Neural progenitor cell (in vitro differentiated cells): ENCODE data around the gene EMC8. TPM values are rescaled to one million over a fixed set of nuclear protein-coding genes. Genes with fewer than 3 reads are reported as not detected.
"Not testable (repeated sequence)": the region's sequence is repeated elsewhere in the genome, so short reads cannot be mapped to it uniquely, and the experiment has no call there.

Experiments
- DNase-seq: peaks from one replicate; pipeline ENCODE4 v3.0.0-alpha.2; 2016; ENCODE audit warnings: low spot score
- H2AFZ ChIP-seq: fragments of 200-600 bp; sonication (generic); replicated peaks from 2 replicates; pipeline ENCODE4 v1.6.1; 2016; ENCODE audit warnings: antibody characterized with exemption
- H3F3A ChIP-seq: fragments of 200-600 bp; sonication (generic); 2 replicates; pipeline ENCODE4 v1.6.1; 2016; ENCODE audit warnings: antibody characterized with exemption, low read depth
- H3K27ac ChIP-seq: fragments of 200-600 bp; sonication (generic); 2 replicates; pipeline ENCODE4 v1.5.1; 2016; ENCODE audit warnings: mild to moderate bottlenecking
- H3K27me3 ChIP-seq: fragments of 200-600 bp; sonication (generic); 2 replicates; pipeline ENCODE4 v1.6.1; 2016; ENCODE audit warnings: mild to moderate bottlenecking, moderate library complexity
- H3K36me3 ChIP-seq: fragments of 200-600 bp; sonication (generic); 2 replicates; pipeline ENCODE4 v1.5.1; 2016
- H3K4me1 ChIP-seq: fragments of 200-600 bp; sonication (generic); 2 replicates; pipeline ENCODE4 v1.6.1; 2016; ENCODE audit warnings: mixed run types
- H3K4me2 ChIP-seq: fragments of 200-600 bp; sonication (generic); 2 replicates; pipeline ENCODE4 v1.6.1; 2016
- H3K4me3 ChIP-seq: fragments of 200-600 bp; sonication (generic); 2 replicates; pipeline ENCODE4 v1.5.1; 2016
- H3K79me2 ChIP-seq: fragments of 200-600 bp; sonication (generic); 2 replicates; pipeline ENCODE4 v1.6.1; 2016; ENCODE audit warnings: low read depth
- H3K9ac ChIP-seq: fragments of 200-600 bp; sonication (generic); 2 replicates; pipeline ENCODE4 v1.6.1; 2016
- H3K9me3 ChIP-seq: fragments of 200-600 bp; sonication (generic); 2 replicates; pipeline ENCODE4 v1.5.1; 2016; ENCODE audit warnings: low read depth
- H4K20me1 ChIP-seq: fragments of 200-600 bp; sonication (generic); 2 replicates; pipeline ENCODE4 v1.6.1; 2016; ENCODE audit warnings: low read depth
- H3K27ac Mint-ChIP-seq: 3 replicates; pipeline ENCODE4 v1.8.0; 2021; ENCODE audit warnings: mixed read lengths
- H3K27me3 Mint-ChIP-seq: 2 replicates; pipeline ENCODE4 v1.8.0; 2022; ENCODE audit warnings: low read depth, mild to moderate bottlenecking, inconsistent platforms, moderate library complexity, mixed read lengths; ENCODE audit not compliant: insufficient read depth
- H3K36me3 Mint-ChIP-seq: 3 replicates; pipeline ENCODE4 v1.8.0; 2021; ENCODE audit warnings: mixed read lengths
- H3K4me1 Mint-ChIP-seq: 3 replicates; pipeline ENCODE4 v1.8.0; 2021; ENCODE audit warnings: mixed read lengths
- H3K4me3 Mint-ChIP-seq: 3 replicates; pipeline ENCODE4 v1.8.0; 2021; ENCODE audit warnings: mild to moderate bottlenecking, moderate library complexity, mixed read lengths
- H3K9me3 Mint-ChIP-seq: 3 replicates; pipeline ENCODE4 v1.8.0; 2020; ENCODE audit warnings: mixed read lengths
- CTCF ChIP-seq: fragments of 200-600 bp; sonication (generic); IDR thresholded peaks from 2 replicates; pipeline ENCODE4 v1.5.1; 2017; ENCODE audit warnings: antibody characterized with exemption, mild to moderate bottlenecking
- EZH2 ChIP-seq: fragments of 200-600 bp; sonication (generic); IDR thresholded peaks from 2 replicates; pipeline ENCODE4 v1.6.1; 2017; ENCODE audit warnings: antibody characterized with exemption, mild to moderate bottlenecking, moderate library complexity
- EZH2phosphoT487 ChIP-seq: fragments of 200-600 bp; sonication (generic); IDR thresholded peaks from 2 replicates; pipeline ENCODE4 v1.6.1; 2017; ENCODE audit warnings: antibody characterized with exemption
- total RNA-seq: library from RNA; depleted of rRNA; stranded (reverse); fragments of >200 nt; gene quantifications from 2 replicates; pipeline ENCODE4 v1.2.3, GENCODE V29; 2015; ENCODE audit warnings: low replicate concordance

Gene EMC8
- total RNA-seq, 1 donor from 2014 or later: 25.1 TPM

- no peak overlapping the region for H2AFZ ChIP-seq
- H3K4me2 ChIP-seq: no peak overlapping the region
- H3K36me3 ChIP-seq: no peaks in the 10 kb centered on the region
- H3K4me1 ChIP-seq: no peaks in the 10 kb centered on the region
- TF ChIP-seq EZH2phosphoT487 (no peak), EZH2 (no peak), CTCF (no peak)
- peaks cover 21% of the 10 kb centered on the region for H3K27me3 Mint-ChIP-seq
- no peaks in the 10 kb centered on the region for H3K27me3 ChIP-seq
- H3K36me3 Mint-ChIP-seq: no peaks in the 10 kb centered on the region
- no peak overlapping the region for H3K4me3 ChIP-seq
- H3F3A ChIP-seq: no peaks in the 10 kb centered on the region
- no peak overlapping the region for H3K27ac Mint-ChIP-seq
- DNase-seq: no peak
- H3K9me3 Mint-ChIP-seq: peaks cover 2% of the 10 kb centered on the region
- H3K9me3 ChIP-seq: no peaks in the 10 kb centered on the region
- H3K27ac ChIP-seq: no peak overlapping the region
- no peak overlapping the region for H3K9ac ChIP-seq
- H4K20me1 ChIP-seq: no peaks in the 10 kb centered on the region
- H3K4me1 Mint-ChIP-seq: no peaks in the 10 kb centered on the region
- no peak overlapping the region for H3K4me3 Mint-ChIP-seq
- no peaks in the 10 kb centered on the region for H3K79me2 ChIP-seq
Measured at GRCh38 chr16:85838381-85838780, 39.0 kb upstream of the EMC8 start.

- not testable (repeated sequence) for H4K20me1 ChIP-seq, H3K9me3 Mint-ChIP-seq, DNase-seq, H3K27ac ChIP-seq, H3K4me1 Mint-ChIP-seq, H2AFZ ChIP-seq, H3K27ac Mint-ChIP-seq, H3K36me3 Mint-ChIP-seq, H3K4me2 ChIP-seq, H3K4me1 ChIP-seq, H3K9ac ChIP-seq, H3K9me3 ChIP-seq, H3K4me3 Mint-ChIP-seq, H3K36me3 ChIP-seq, H3K27me3 ChIP-seq, H3K4me3 ChIP-seq, H3F3A ChIP-seq, H3K79me2 ChIP-seq
- H3K27me3 Mint-ChIP-seq: peaks cover 23% of the 10 kb centered on the region
Measured at GRCh38 chr16:85837654-85838053, 38.3 kb upstream of the EMC8 start.

- no peak overlapping the region for H3K9ac ChIP-seq
- DNase-seq: no peak
- no peak overlapping the region for H3K27ac ChIP-seq
- H3K4me3 ChIP-seq: no peak overlapping the region
- peaks cover 29% of the 10 kb centered on the region for H3K27me3 Mint-ChIP-seq
- no peaks in the 10 kb centered on the region for H4K20me1 ChIP-seq
- no peaks in the 10 kb centered on the region for H3K36me3 Mint-ChIP-seq
- H3F3A ChIP-seq: no peaks in the 10 kb centered on the region
- no peak overlapping the region for H3K4me2 ChIP-seq
- H3K27ac Mint-ChIP-seq: peak overlapping the region; percentile 34
- no peaks in the 10 kb centered on the region for H3K36me3 ChIP-seq
- peaks cover 10% of the 10 kb centered on the region for H3K9me3 Mint-ChIP-seq
- no peak overlapping the region for H2AFZ ChIP-seq
- TF ChIP-seq CTCF: no peak
- no peak for TF ChIP-seq EZH2phosphoT487
- TF ChIP-seq EZH2: no peak
- no peaks in the 10 kb centered on the region for H3K4me1 ChIP-seq
- H3K27me3 ChIP-seq: no peaks in the 10 kb centered on the region
- H3K9me3 ChIP-seq: no peaks in the 10 kb centered on the region
- no peaks in the 10 kb centered on the region for H3K79me2 ChIP-seq
- H3K4me3 Mint-ChIP-seq: no peak overlapping the region
- H3K4me1 Mint-ChIP-seq: no peaks in the 10 kb centered on the region
Measured at GRCh38 chr16:85836706-85837582, 37.6 kb upstream of the EMC8 start.

GRCh38 chr16:85835956-85836705 is 36.8 kb upstream of the EMC8 start:
- H3K36me3 ChIP-seq: no peaks in the 10 kb centered on the region
- no peaks in the 10 kb centered on the region for H3K4me1 ChIP-seq
- no peak overlapping the region for H3K9ac ChIP-seq
- H3F3A ChIP-seq: no peaks in the 10 kb centered on the region
- no peak overlapping the region for H3K4me3 Mint-ChIP-seq
- no peak overlapping the region for H3K27ac ChIP-seq
- no peak overlapping the region for H3K27ac Mint-ChIP-seq
- H2AFZ ChIP-seq: no peak overlapping the region
- peaks cover 10% of the 10 kb centered on the region for H3K9me3 Mint-ChIP-seq
- TF ChIP-seq EZH2 (no peak), CTCF (no peak), EZH2phosphoT487 (no peak)
- no peaks in the 10 kb centered on the region for H3K27me3 ChIP-seq
- no peak overlapping the region for H3K4me2 ChIP-seq
- no peaks in the 10 kb centered on the region for H4K20me1 ChIP-seq
- no peaks in the 10 kb centered on the region for H3K4me1 Mint-ChIP-seq
- no peak for DNase-seq
- no peaks in the 10 kb centered on the region for H3K9me3 ChIP-seq
- no peak overlapping the region for H3K4me3 ChIP-seq
- H3K36me3 Mint-ChIP-seq: no peaks in the 10 kb centered on the region
- no peaks in the 10 kb centered on the region for H3K79me2 ChIP-seq
- H3K27me3 Mint-ChIP-seq: peaks cover 29% of the 10 kb centered on the region
